ENCODE results near the gene SLC35G1.

DNA sequence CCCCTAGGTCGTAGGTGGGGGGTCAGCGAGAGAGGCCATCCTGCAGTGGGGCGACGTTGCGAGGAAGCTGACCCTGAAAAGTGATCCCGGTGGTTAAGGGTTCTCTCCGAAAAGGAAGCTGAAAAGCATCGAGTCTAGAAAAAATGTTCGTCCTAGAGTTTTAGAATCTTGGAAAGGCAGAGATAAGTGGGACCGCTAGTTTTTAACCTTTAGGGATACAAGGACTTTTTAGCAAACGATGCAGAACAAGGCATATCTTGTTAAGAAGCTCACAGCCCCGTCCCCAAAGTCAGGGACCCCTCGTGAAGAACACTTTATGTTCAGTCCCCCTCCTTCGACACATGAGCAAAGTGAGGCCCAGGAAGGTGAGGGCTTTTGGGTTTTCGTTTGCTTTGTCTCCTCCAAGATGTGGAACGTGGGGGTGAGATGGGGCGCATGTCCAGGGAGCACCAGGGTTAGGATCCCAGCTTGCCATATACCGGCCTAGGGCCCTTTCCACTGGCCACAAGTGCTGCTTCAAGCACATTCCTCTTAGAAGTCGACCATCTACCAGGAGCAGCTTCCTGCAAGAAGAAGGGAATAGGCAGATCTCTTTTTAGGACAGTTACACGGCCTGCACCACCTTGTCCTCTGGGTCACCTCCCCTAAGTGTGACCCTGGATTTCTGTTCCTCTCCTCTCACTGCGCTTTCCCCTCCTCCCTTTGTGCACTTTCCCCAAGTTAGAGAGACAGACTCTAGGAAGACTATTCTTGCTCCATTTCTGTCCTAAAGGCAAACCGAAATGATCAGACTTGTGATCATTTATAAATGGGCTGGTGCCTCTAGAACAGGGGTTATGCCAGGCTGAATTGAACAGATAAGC lies 969 bp downstream of the SLC35G1 start:
- TF ChIP-seq, protein P1, sequence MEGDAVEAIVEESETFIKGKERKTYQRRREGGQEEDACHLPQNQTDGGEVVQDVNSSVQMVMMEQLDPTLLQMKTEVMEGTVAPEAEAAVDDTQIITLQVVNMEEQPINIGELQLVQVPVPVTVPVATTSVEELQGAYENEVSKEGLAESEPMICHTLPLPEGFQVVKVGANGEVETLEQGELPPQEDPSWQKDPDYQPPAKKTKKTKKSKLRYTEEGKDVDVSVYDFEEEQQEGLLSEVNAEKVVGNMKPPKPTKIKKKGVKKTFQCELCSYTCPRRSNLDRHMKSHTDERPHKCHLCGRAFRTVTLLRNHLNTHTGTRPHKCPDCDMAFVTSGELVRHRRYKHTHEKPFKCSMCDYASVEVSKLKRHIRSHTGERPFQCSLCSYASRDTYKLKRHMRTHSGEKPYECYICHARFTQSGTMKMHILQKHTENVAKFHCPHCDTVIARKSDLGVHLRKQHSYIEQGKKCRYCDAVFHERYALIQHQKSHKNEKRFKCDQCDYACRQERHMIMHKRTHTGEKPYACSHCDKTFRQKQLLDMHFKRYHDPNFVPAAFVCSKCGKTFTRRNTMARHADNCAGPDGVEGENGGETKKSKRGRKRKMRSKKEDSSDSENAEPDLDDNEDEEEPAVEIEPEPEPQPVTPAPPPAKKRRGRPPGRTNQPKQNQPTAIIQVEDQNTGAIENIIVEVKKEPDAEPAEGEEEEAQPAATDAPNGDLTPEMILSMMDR (IDR thresholded peaks at IDR 0.05; ENCODE audit: low read length): no peak
- TF ChIP-seq EZH2 (IDR thresholded peaks at IDR 0.05; ENCODE audit: borderline replicate concordance, low read length): no peak

Data from OCI-LY1 (cell line).